Measurements from ENCODE around the gene MTFR2.
"Not testable (repeated sequence)": the region's sequence is repeated elsewhere in the genome, so short reads cannot be mapped to it uniquely, and the experiment has no call there.

Gene MTFR2

DNA sequence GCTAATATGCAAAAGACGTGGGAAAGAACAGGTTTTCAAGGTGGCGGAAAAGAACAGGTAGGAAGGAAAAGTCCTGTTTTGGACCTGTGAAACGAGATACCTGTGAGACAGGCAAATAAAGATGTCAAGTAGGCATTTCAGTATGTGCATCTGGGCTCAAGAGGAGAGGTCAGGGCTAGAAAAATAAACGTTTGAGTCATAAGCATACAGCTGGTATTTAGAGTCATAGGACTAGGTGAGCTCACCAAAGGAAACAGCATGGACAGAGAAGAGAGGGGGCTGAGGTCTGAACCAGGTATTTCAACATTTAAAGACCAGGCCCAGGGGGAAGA lies 14.9 kb downstream of the MTFR2 start:
- no peak for DNase-seq (ENCODE audit: low read depth)

DNA sequence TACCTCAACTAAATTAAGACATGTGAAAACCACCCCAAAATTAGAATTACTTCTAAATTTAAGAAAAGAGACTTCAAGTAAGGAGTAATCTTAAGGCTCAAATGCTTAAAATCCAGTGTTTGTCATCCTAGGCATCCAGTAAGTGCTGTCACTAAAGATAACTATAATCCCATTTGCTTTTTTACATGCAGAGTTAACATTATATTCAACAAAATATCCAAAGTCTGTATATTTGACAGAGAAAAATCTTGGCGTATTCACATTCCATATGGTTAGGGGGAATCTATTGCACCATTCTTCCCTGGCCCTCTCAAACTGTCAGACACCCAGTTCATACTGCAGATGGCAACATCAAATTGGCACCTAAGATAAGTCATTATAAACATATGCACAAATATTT lies 17.4 kb downstream of the MTFR2 start:
- DNase-seq (ENCODE audit: low read depth) = no peak

DNA sequence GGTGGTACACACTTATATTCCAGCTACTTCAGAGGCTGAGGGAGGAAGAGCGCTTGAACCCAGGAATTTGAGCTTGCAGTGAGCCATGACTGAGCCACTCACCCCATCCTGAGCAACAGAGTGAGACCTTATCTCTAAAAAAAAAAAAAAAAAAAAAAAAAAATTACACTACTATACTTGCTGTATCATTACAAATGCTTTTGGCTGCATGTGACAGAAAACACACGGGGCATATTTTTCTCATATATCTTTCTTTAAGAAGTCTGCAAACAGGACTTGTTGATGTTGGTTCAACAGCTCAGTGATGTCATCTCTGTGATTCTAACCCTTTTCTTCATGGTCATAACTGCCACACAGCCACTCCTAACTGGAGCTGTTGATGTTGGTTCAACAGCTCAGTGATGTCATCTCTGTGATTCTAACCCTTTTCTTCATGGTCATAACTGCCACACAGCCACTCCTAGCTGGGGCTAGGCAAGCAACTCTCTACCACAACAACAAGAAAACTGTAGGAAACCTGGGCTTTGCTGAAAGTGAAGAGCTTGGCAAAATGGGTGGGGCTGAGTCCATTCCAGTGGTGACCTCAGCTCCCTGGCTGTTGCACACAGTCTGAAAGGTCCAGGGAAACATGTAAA lies 19.8 kb downstream of the MTFR2 start:
- DNase-seq (ENCODE audit: low read depth) = no peak

DNA sequence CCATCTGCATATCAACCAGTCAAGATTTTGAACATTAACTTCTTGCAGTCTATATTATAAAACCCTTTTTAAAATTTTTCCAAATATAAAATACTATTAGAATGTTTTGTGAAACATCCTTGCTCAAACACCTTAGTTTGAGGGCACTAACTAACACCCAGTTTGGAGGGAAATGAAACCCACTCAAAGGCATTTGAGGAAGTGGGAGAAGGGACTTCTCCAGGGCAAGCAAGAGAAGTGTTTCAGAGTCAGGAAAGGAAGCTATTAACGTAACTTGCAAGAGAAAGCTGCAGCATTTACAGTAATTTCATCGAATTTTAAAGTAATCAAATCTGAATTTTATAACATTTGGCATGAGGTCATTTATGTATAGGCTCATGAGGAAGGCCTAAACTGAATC lies 21.3 kb downstream of the MTFR2 start:
- DNase-seq (ENCODE audit: low read depth) = no peak

DNA sequence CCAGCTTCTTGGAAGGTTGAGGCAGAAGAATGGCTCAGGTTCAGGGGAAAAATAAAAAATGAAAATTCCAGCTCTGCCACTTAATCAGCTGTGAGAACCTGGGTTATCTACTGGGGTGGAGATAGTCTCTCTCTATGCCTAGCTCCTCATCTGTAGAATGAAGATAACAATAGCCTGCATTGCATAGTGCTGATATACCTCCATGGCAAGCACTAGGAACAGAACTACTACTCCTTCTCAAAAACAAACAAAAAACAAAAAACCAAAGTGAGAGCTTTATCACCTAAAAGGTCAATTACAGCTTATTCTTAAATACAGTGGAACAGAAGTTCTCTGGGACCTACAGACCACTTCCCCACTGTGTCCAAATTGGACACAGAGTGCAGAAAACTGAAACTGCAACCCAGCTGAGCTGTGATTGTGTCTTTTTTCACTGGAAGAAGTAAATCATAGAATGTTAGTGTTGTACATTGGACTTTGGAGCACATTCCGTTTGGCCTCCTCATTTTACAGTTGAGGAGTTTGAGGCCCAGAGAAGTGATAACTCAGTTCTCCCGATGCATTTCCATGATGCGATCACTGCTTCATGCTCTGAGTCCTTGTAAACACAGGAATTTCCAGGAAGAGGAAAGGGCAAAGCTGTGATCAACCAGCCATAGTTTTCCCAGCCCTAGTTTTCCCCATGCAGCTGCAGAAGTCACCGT lies 23.3 kb downstream of the MTFR2 start:
- DNase-seq (ENCODE audit: low read depth) = no peak

DNA sequence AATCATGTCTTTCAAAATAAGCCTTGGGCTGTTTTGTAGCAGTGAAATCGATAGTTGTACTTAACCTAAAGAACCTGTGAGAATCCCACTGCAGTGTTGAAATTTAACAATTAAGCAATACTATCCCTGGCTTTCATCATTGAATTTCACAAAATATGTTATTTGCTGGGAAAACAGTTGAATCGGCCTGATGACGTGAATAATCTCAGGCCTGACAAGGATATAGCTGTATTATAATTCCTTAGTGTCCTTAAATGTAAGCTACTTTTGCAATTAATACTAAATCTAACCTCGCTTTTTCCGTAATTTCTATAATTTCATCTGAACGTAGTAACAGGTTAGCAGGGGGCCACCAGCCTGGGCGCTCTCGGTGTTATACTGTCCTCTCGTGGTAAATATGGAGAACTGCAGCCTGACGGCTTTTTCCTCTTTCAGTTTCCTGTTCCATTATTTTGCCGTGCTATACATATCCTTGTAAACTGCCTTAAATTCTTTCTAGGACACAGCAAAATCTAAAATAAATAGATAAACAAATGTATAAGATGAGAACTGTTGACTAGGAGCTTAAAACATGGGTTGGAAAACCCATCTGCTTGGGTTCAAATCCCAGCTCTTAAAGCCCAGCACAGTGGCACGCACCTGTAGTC lies 24.0 kb downstream of the MTFR2 start:
- no peak for DNase-seq (ENCODE audit: low read depth)

DNA sequence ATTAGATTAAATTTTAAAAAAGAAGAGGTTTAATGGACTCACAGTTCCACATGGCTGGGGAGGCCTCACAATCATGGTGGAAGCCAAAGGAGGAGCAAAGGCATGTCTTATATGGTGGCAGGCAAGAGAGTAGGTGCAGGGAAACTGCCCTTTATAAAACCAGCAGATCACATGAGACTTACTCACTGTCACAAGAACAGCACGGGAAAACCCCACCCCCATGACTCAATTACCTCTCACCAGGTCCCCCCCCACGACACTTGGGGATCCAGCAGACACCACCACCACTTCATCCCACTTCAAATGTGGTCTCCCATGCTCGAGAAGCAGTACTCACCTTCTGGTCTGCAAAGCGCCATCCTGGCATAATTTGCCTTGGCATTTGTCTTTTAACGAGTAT lies 24.6 kb downstream of the MTFR2 start:
- no peak for DNase-seq (ENCODE audit: low read depth)

DNA sequence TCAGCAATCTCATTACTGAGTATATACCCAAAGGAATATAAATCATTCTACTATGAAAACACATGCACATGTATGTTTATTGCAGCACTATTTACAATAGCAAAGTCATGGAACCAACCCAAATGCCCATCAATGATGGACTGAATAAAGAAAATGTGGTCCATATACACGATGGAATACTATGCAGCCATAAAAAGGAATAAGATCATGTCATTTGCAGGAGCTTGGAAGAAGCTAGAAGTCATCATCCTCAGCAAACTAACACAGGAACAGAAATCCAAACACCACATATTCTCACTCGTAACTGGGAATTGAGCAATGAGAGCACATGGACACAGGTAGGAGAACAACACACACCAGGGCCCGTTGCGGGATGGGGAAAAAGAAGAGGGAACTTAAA lies 25.1 kb downstream of the MTFR2 start:
- DNase-seq (ENCODE audit: low read depth) = not testable (repeated sequence)

DNA sequence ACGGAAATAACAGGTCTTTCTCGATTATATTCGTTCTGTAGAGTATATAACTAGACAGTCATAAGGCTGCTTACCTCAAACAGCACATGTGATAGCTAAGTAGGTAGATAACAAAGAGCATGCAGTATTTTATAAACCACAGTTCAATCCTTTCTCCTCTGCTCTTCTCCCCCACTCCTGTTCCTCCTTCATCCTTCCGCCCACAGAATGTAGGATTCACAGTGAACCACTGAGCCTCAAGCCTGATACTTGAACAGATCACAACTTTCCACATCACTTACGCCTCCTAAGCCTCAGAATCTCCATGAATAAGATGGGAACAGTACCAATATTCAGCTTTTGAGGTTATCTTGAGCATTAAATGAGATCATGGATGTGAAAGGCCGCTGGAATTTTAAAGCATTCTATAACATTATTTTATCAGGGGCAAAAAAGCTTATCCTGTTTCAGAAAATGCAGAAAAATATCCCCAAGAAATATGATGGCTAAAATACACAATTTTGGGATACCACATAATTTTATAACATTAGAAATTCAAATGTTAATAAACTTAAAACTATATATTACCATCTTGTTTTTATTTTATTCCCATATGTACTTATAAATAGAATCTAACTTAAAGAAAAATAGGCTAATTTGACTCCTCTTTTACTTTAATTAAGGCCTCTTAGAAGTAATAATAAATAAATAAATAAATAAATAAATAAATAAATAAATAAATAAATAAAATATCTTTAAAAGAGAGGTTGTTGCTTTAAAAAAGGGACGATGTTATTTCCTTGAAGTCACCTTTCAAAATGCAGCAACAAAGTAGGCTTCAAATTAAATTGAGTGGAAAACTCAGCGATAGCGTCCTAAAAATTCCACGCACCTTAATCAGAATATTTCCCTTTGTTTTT lies 33.4 kb downstream of the MTFR2 start:
- DNase-seq (ENCODE audit: low read depth) = no peak

DNA sequence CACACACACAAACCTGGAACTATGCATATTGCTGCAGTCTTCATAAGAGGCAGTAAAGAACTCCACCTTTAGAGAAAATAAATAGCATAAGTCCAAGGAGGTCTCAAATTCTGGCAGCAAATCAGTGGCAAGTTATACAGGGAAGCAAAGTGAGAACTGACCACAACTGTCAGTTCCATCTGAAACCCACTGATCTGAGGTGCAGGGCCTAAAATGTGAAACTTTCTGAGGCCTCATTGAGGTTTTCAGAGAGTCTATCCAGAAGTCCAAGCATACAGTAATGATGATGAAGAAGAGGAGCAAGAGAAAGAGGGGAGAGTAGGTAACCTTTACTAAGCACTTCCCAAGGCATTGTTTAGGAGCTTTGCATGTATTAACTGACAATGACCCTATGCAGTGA lies 36.3 kb downstream of the MTFR2 start:
- DNase-seq (ENCODE audit: low read depth) = no peak

DNA sequence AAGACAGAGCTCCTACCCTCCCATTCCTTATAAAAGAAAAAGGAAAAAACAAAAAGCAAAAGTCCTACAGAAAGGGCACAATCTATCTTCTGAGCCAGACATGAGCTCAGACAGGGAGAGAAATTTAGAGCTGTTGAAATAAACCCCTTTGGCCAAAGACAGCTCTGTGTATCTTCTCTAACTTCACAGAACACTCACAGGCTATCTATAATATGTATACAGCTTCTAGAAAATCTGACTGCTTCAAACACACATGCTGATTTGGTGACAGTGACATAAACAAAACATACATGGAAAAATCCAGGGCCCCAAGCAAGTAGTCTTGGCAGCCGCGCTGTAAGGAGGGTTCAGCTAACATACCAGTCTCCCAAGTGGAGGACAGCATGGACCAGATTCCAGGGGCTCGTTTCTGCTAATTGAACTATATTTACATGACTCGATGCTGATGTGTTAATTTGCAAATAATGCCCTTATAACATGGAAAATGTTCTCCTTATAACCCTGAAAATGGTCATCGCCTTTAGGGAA lies 37.0 kb downstream of the MTFR2 start:
- DNase-seq (ENCODE audit: low read depth) = no peak

DNA sequence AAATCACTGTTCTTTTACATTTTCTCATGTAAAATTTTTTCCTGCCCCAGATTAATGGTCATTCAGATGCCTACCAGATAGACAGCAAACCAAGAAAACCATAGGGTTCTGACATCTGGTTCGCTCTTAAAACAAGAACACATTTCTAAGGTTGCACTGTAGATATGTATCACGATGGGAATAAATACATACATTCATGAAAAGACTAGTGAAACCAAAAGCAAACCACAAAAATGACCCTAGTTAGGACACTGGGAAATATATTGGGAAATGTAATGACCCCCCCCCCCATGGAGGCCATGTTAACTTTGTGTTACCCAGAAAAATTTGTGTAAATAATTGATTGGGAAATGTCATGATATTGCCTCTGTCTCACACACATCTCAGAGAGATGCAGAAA lies 37.5 kb downstream of the MTFR2 start:
- DNase-seq (ENCODE audit: low read depth) = no peak

DNA sequence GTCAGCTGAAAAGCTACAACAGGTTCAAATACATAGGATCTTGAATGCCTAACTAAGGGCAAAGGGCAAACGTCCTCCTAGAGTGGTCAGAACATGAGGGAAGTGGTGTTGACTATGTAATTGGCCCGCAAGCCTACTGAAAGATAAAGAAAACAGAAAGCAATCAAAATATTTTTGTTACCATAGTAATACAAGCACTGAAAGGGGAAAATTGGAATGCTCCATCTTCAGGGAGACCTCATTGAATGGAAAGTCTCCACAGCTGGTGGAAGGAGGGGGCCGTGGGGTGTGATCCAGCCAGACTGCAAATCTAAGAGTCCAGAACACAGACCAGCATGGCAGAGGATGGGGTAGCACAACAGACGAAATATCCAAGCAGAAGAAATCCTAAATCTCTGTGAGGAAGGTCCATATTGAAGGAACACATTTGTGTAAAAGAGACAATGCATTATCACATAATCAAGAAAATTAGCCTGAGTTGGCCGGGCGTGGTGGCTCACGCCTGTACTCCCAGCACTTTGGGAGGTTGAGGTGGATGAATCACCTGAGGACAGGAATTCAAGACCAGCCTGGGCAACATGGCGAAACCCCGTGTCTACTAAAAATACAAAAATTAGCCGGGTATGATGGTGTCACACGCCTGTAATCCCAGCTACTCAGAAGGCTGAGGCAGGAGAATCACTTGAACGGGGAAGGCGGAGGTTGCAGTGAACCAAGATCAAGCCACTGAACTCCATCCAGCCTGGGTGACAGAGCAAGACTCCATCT lies 39.5 kb downstream of the MTFR2 start:
- no peak for DNase-seq (ENCODE audit: low read depth)

DNA sequence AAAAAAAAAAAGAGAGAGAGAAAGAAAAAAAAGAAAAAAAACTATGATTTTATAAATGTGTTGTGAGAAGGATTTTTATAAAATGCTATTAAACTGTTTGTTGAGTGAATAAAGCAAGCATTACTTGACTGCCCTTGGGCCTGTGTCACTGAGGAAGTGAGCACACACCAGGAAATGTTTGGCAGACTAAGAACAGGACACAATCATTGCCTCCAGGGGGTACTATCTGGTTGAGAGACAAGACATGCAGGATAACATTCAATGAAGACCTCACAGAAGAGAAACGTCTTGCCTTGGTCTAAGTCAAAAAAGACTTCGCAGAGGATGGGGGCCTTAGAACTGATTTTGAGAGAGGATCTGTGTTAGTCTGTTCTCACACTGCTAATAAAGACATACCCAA lies 40.6 kb downstream of the MTFR2 start:
- no peak for DNase-seq (ENCODE audit: low read depth)

DNA sequence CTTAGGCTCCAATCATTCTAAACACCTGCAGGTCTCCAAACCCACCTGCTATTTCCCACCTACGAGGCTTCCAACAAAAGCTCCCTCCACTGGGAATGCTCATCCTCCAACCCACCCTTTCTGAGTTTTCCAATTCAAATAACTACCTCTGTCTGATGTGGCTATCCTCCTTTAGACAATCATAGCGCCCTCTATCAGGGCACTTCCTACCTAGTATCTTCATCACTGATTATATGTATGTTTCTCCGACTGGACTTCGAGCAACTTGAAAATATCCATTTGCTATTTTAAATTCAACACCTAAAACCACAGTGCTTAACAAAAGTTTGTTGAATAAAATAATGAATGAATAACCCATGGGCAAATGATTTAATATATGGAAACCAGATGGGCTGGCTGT lies 41.3 kb downstream of the MTFR2 start:
- DNase-seq (ENCODE audit: low read depth) = no peak

DNA sequence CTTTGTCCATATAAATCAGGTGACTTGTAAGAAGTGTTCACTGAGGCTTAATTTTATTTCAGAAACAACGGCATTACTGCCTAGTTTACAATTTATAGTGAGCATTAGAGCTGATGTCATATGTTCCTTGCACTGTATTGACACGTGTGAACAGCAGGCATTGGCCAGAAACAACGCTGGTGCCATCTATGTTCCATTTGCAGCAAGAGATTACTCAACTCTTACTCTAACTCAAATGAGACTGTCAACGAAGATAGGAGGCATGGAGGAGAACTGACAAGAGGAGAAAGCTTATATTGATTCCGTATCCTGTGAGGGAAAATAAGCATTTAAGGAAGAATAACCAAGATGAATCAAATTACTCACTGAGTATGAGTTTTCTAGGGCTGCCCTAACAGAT lies 48.4 kb downstream of the MTFR2 start:
- no peak for DNase-seq (ENCODE audit: low read depth)

DNA sequence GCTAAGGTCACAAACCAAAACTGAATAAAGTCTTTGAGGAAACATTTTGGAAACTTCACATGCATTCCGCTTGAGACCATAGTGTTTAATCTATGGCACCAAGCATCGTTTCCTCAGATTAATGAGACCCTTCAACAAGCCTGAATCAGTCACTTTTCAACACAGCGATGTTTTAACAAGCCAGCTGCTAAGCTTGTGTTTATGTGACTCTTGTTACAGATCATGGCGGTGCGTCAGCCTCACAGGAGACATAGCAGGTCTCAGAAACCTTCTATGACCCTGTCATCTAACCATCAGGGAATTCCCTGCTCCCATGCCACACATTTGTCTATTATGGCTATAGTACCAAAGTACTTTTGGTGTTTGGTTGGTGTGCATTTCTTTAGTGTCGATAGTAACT lies 57.2 kb downstream of the MTFR2 start:
- no peak for DNase-seq (ENCODE audit: low read depth)

DNA sequence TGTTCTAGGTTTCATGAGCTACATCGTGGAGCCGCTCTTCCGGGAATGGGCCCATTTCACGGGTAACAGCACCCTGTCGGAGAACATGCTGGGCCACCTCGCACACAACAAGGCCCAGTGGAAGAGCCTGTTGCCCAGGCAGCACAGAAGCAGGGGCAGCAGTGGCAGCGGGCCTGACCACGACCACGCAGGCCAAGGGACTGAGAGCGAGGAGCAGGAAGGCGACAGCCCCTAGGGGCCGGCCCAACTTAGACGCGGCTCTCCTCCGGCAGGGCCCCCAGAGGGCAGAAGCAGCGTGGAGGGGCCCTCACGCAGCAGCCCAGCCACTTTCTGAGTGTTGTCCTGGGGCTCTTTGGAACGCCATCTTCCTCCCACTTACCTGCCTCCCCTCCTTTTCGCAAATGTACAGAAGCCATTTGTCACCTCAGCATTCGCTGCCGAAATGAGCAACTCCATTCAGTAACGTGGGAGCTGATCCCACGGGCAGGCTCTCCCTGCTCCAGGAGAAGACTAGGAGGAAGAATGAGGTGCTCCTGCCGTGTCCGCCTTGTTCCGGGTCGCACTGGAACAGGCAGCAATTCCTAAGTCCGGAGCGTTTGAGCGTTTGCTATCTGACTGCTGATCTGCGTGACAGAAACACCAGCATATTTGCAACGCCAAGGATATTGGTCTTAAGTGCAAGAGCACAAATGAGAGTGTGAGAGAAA lies 58.4 kb downstream of the MTFR2 start:
- no peak for DNase-seq (ENCODE audit: low read depth)

DNA sequence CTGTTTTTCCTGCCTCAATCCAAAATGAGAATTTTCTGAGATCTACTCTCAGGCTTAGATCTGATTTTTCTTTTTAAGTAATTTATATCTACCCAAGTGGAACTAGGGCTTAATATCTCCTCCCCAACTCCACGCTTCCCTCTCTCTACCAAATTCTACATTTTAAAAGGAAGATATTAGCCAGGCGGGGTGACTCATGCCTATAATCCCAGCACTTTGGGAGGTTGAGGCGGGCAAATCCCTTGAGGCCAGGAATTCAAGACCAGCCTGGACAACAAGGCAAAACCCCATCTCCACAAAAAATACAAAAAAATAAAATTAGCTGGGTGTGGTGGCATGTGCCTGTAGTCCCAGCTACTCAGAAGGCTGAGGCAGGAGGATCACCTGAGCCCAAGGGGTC lies 61.0 kb downstream of the MTFR2 start:
- no peak for DNase-seq (ENCODE audit: low read depth)

DNA sequence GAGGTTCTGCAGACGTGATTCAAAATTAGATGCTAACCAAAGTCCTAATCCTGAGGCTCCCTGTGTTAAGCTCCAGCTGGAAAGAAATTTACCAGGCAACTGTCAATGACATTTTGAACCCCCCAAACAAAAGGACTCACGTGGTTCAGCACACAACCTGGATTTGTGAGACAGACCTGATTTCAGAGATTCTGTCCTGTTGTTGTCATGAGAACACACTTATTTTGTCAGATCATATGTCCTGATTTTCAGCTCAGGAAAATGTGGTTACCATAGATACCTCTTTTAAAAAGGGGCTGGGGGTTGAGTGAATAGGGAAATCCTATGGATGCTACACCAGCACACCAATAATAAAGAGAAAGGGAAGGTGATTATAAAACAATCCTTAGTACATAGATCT lies 61.6 kb downstream of the MTFR2 start:
- DNase-seq (ENCODE audit: low read depth) = no peak

DNA sequence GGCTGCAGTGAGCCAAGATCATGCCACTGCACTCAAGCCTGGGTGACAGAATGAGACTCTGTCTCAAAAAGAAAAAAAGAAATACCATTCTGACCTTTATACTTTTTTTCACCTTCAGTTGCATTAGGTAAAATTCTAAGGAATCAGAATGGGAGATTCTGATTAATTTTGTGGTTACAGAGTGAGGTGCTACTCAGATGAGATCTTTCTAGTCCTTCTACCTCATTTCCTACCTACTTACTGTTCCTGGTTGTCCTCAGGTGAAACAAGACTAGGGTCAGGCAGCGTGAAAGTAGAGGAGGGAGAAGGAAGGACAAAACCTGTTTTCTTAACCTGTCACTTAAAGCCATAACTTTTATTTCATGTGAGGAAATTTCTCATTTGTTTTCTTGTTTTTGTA lies 63.7 kb downstream of the MTFR2 start:
- DNase-seq (ENCODE audit: low read depth) = no peak

All from stimulated activated CD8-positive, alpha-beta memory T cell treated with anti-CD3 and anti-CD28 coated beads, Interleukin-4, amount 100 ng/mL, for 24 hours (primary cell).